ENCODE data around the gene KMT5C.

Gene KMT5C

GRCh38 chr19:55339889-55340783 lies 460 bp downstream of the KMT5C start:
- no peak for TF ChIP-seq POU6F1 (CRISPR knock-in tag; IDR thresholded peaks at IDR 0.05; ENCODE audit: borderline replicate concordance, low read depth)
- no peak for TF ChIP-seq CSRNP3 (CRISPR knock-in tag; IDR thresholded peaks at IDR 0.05)
- no peak for TF ChIP-seq CREB5 (CRISPR knock-in tag; IDR thresholded peaks at IDR 0.05; ENCODE audit: low read depth)
- no peak for ATAC-seq

- TF ChIP-seq TCF4 (CRISPR knock-in tag; IDR thresholded peaks at IDR 0.05; ENCODE audit: borderline replicate concordance) (no peak), ISL1 (CRISPR knock-in tag; IDR thresholded peaks at IDR 0.05) (no peak), SNAI2 (CRISPR knock-in tag; IDR thresholded peaks at IDR 0.05) (no peak), PPARA (CRISPR knock-in tag; IDR thresholded peaks at IDR 0.05; ENCODE audit: borderline replicate concordance) (no peak), ZNF8 (CRISPR knock-in tag; IDR thresholded peaks at IDR 0.05) (no peak), GLIS3 (CRISPR knock-in tag; IDR thresholded peaks at IDR 0.05) (no peak), OSR1 (CRISPR knock-in tag; IDR thresholded peaks at IDR 0.05) (no peak), POU6F1 (CRISPR knock-in tag; IDR thresholded peaks at IDR 0.05; ENCODE audit: borderline replicate concordance, low read depth) (no peak), CSRNP3 (CRISPR knock-in tag; IDR thresholded peaks at IDR 0.05) (no peak), CSDC2 (CRISPR knock-in tag; IDR thresholded peaks at IDR 0.05) (no peak), ZFP30 (CRISPR knock-in tag; IDR thresholded peaks at IDR 0.05) (no peak), TSHZ2 (CRISPR knock-in tag; IDR thresholded peaks at IDR 0.05) (no peak), ZNF565 (CRISPR knock-in tag; conservative IDR thresholded peaks at IDR 0.05; ENCODE audit: low read depth) (no peak), ZFP3 (CRISPR knock-in tag; IDR thresholded peaks at IDR 0.05) (no peak), RARB (CRISPR knock-in tag; IDR thresholded peaks at IDR 0.05) (no peak), TOX (CRISPR knock-in tag; IDR thresholded peaks at IDR 0.05; ENCODE audit: borderline replicate concordance) (no peak), CREB5 (CRISPR knock-in tag; IDR thresholded peaks at IDR 0.05; ENCODE audit: low read depth) (no peak), PATZ1 (CRISPR knock-in tag; IDR thresholded peaks at IDR 0.05; ENCODE audit: borderline replicate concordance) (no peak)
- no peak for ATAC-seq
These were observed 1.1 kb downstream of the KMT5C start for GRCh38 chr19:55340784-55341147.

All from SK-N-SH treated with all-trans-retinoic acid at 6 μM for 48 hours (cell line).